WTC11 (cell line): ENCODE measurements around the gene RAC3. TPM values are rescaled to one million over a fixed set of nuclear protein-coding genes. Genes with fewer than 3 reads are reported as not detected.
A peak's percentile ranks its signal among the peaks of the same experiment; 100 is the strongest.

Experiments used
- ATAC-seq: fragments of 200-7000 bp; cut with Tn5 transposase; 2 replicates; pipeline ENCODE4 v1.10.0; 2021; ENCODE audit warnings: mild to moderate bottlenecking, moderate library complexity
- CTCF ChIA-PET: fragments of 300-600 bp; sonication (Branson Sonifier 250); formaldehyde crosslinking; loops from one replicate; lab custom pipeline; 2021; ENCODE audit warnings: antibody characterized with exemption; lab: Charles Lee
- POLR2A ChIA-PET: fragments of 350-600 bp; sonication (Branson Sonifier 250); formaldehyde crosslinking; loops from one replicate; lab custom pipeline; 2021; ENCODE audit warnings: antibody characterized with exemption; lab: Charles Lee
- DNase-seq: peaks from one replicate; pipeline ENCODE4 v3.0.0; 2021; ENCODE audit warnings: low spot score
- H3K27ac Mint-ChIP-seq: 2 replicates; pipeline ENCODE4 v1.8.0; 2021; ENCODE audit warnings: mixed read lengths
- H3K27me3 Mint-ChIP-seq: 2 replicates; pipeline ENCODE4 v1.8.0; 2021; ENCODE audit warnings: low read depth, mild to moderate bottlenecking, moderate library complexity, mixed read lengths
- H3K36me3 Mint-ChIP-seq: 2 replicates; pipeline ENCODE4 v1.8.0; 2021; ENCODE audit warnings: mixed read lengths
- H3K4me1 Mint-ChIP-seq: 2 replicates; pipeline ENCODE4 v1.8.0; 2022; ENCODE audit warnings: mixed read lengths
- H3K4me3 Mint-ChIP-seq: 2 replicates; pipeline ENCODE4 v1.8.0; 2021; ENCODE audit warnings: mild to moderate bottlenecking, moderate library complexity, mixed read lengths
- H3K9me3 Mint-ChIP-seq: 2 replicates; pipeline ENCODE4 v1.8.0; 2021; ENCODE audit warnings: mixed read lengths
- ARID4B ChIP-seq: sonication (generic); formaldehyde crosslinking; IDR thresholded peaks from 2 replicates; pipeline ENCODE4 v1.8.0; 2023; ENCODE audit warnings: missing genetic modification reagents, mild to moderate bottlenecking, borderline replicate concordance
- ATF1 ChIP-seq: sonication (generic); formaldehyde crosslinking; IDR thresholded peaks from 2 replicates; pipeline ENCODE4 v1.8.1; 2023; ENCODE audit warnings: mild to moderate bottlenecking, moderate library complexity, missing genetic modification reagents
- ATF2 ChIP-seq: sonication (generic); formaldehyde crosslinking; IDR thresholded peaks from 2 replicates; pipeline ENCODE4 v1.8.1; 2022; ENCODE audit warnings: low read depth, missing genetic modification reagents, borderline replicate concordance
- CREB1 ChIP-seq: sonication (generic); formaldehyde crosslinking; IDR thresholded peaks from 2 replicates; pipeline ENCODE4 v1.8.0; 2023; ENCODE audit warnings: mild to moderate bottlenecking, missing genetic modification reagents
- E2F1 ChIP-seq: sonication (generic); formaldehyde crosslinking; IDR thresholded peaks from 2 replicates; pipeline ENCODE4 v1.8.0; 2022; ENCODE audit warnings: mild to moderate bottlenecking, missing genetic modification reagents
- ETV6 ChIP-seq: sonication (generic); formaldehyde crosslinking; IDR thresholded peaks from 2 replicates; pipeline ENCODE4 v1.8.1; 2022; ENCODE audit warnings: mild to moderate bottlenecking, missing genetic modification reagents
- GABPB1 ChIP-seq: sonication (generic); formaldehyde crosslinking; IDR thresholded peaks from 2 replicates; pipeline ENCODE4 v1.8.1; 2023; ENCODE audit warnings: mild to moderate bottlenecking, missing genetic modification reagents
- MAX ChIP-seq: sonication (generic); formaldehyde crosslinking; IDR thresholded peaks from 2 replicates; pipeline ENCODE4 v1.8.0; 2022; ENCODE audit warnings: mild to moderate bottlenecking, missing genetic modification reagents
- MXD4 ChIP-seq: fragments of 250-450 bp; sonication (Bioruptor Pico); IDR thresholded peaks from 2 replicates; pipeline ENCODE4 v1.8.0; 2021; ENCODE audit warnings: mild to moderate bottlenecking, moderate library complexity, borderline replicate concordance
- MYBL2 ChIP-seq: sonication (generic); formaldehyde crosslinking; IDR thresholded peaks from 2 replicates; pipeline ENCODE4 v1.8.1; 2023; ENCODE audit warnings: mild to moderate bottlenecking, moderate library complexity, missing genetic modification reagents
- NFE2L1 ChIP-seq: sonication (generic); formaldehyde crosslinking; IDR thresholded peaks from 2 replicates; pipeline ENCODE4 v1.8.1; 2023; ENCODE audit warnings: missing genetic modification reagents
- SOX15 ChIP-seq: fragments of 250-450 bp; sonication (Bioruptor Pico); IDR thresholded peaks from 2 replicates; pipeline ENCODE4 v1.9.0; 2021; ENCODE audit warnings: mild to moderate bottlenecking
- STAT6 ChIP-seq: sonication (generic); formaldehyde crosslinking; conservative IDR thresholded peaks from 2 replicates; pipeline ENCODE4 v1.8.1; 2023; ENCODE audit warnings: mild to moderate bottlenecking, low read depth, missing genetic modification reagents, moderate library complexity
- ZNF219 ChIP-seq: sonication (generic); formaldehyde crosslinking; IDR thresholded peaks from 2 replicates; pipeline ENCODE4 v1.8.0; 2023; ENCODE audit warnings: missing genetic modification reagents, mild to moderate bottlenecking, borderline replicate concordance
- total RNA-seq: library from RNA; stranded (reverse); gene quantifications from 3 replicates; pipeline ENCODE4 v1.2.3, GENCODE V29; 2021
- TF ChIP-seq, protein P1 (sequence below): sonication (generic); formaldehyde crosslinking; IDR thresholded peaks from 2 replicates; pipeline ENCODE4 v1.8.1; 2022; ENCODE audit warnings: mild to moderate bottlenecking, moderate library complexity, missing genetic modification reagents
- TF ChIP-seq, protein P2 (sequence below): fragments of 250-450 bp; sonication (Bioruptor Pico); IDR thresholded peaks from 2 replicates; pipeline ENCODE4 v1.9.0; 2021; ENCODE audit warnings: moderate library complexity, mild to moderate bottlenecking, inconsistent platforms, borderline replicate concordance
- TF ChIP-seq, protein P3 (sequence below): sonication (generic); formaldehyde crosslinking; IDR thresholded peaks from 2 replicates; pipeline ENCODE4 v1.8.0; 2023; ENCODE audit warnings: missing genetic modification reagents
- TF ChIP-seq, protein P4 (sequence below): sonication (generic); formaldehyde crosslinking; IDR thresholded peaks from 2 replicates; pipeline ENCODE4 v1.8.1; 2023; ENCODE audit warnings: mild to moderate bottlenecking, missing genetic modification reagents

RAC3 gene
- total RNA-seq, 1 experiment from 2014 or later: 163 TPM

DNA sequence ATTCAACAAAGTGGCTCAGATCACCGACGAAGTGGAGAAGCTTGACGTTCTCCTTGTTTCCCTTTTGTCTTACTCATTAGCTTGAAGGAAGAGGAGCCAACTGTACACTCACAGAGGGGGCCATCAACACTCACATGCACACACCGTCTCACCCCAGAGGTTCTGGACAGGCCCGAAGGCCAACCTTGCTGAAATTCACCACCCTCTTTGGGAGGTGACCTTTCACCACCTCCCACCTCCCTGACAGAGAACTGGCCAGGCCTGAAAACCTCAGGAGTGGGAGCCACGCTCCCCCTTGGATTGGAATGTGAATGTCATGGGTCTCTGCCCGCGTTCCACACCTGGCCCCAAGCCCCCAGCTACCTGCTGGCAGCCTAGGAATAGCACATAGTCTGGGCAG, 4.0 kb downstream of the RAC3 start:
- Mint-ChIP-seq H3K36me3 (0 out of 2 replicates have a peak, but pooled peaks cover 6% of the 10 kb centered on the region), H3K9me3 (no peaks in the 10 kb centered on the region), H3K4me1 (peaks cover 22% of the 10 kb centered on the region), H3K27me3 (peaks cover 10% of the 10 kb centered on the region), H3K27ac (0 out of 2 replicates have a peak overlapping the region, but pooled peaks have one; percentile 4), H3K4me3 (peak overlapping the region; percentile 75)
- ChIA-PET CTCF (interaction anchor here (1.1 to 1.4 kb wide), 3 partner anchors 13 to 41 kb away, joined by 3 to 6 read pairs (median 5); partner anchors contain the start of genes CENPX and LRRC45), POLR2A (interaction anchor here (0.6 kb wide), 1 partner anchor 389 kb away, joined by 6 read pairs; no protein-coding TSS in a partner anchor)
- no peak for ATAC-seq
- TF ChIP-seq, protein P1, sequence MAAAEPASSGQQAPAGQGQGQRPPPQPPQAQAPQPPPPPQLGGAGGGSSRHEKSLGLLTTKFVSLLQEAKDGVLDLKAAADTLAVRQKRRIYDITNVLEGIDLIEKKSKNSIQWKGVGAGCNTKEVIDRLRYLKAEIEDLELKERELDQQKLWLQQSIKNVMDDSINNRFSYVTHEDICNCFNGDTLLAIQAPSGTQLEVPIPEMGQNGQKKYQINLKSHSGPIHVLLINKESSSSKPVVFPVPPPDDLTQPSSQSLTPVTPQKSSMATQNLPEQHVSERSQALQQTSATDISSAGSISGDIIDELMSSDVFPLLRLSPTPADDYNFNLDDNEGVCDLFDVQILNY (CRISPR knock-in tag): no peak
- TF ChIP-seq SOX15 (no peak), NFE2L1 (no peak), MXD4 (CRISPR knock-in tag) (no peak), MYBL2 (CRISPR knock-in tag) (no peak), ARID4B (CRISPR knock-in tag) (no peak), STAT6 (CRISPR knock-in tag) (no peak), MAX (CRISPR knock-in tag) (no peak), E2F1 (CRISPR knock-in tag) (no peak), ATF2 (CRISPR knock-in tag) (no peak), CREB1 (CRISPR knock-in tag) (no peak), ETV6 (CRISPR knock-in tag) (no peak)
- DNase-seq: no peak

DNA sequence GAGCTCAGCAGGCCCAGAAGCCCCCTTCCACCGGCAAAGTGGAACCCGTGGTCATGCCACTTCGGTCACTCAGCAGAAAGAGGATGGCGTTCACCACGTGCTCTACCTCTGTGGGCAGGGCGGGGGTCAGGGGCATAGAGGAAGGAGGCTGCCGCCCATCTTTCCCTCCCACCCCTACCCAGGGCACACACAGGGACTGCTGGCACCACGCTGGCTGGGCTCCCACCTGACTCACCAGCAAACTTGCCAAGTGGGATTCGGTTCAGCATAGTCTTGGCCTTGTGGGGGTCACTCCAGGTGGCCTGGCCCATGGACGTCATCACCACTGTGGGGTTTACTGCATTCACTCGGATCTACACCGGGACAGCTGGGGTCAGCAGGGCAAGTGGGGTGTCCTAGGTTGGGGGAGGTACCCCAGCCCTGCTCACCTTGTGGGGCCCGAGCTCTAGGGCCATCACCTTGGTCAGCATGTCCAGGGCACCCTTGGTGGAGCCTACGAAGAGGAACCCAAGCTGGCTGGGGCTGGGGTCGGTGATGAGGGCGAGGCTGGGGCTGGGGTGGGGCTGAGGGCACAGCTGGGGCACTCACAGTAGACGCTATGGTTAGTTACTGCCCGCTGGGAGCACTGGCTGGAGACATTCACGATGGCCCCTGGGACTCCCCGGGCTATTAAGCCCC, 4.6 kb downstream of the RAC3 start:
- ChIA-PET POLR2A (no interaction called here), CTCF (interaction anchor here (1.0 to 1.4 kb wide), 3 partner anchors 13 to 118 kb away, joined by 3 to 5 read pairs (median 3); partner anchors contain the start of genes CENPX and LRRC45)
- peaks cover 10% of the 10 kb centered on the region for H3K27me3 Mint-ChIP-seq
- H3K27ac Mint-ChIP-seq: no peak overlapping the region
- H3K4me1 Mint-ChIP-seq: peaks cover 25% of the 10 kb centered on the region
- H3K4me3 Mint-ChIP-seq: peak overlapping the region; percentile 75
- 0 out of 2 replicates have a peak, but pooled peaks cover 6% of the 10 kb centered on the region for H3K36me3 Mint-ChIP-seq
- DNase-seq (no peak), ATAC-seq (no peak)
- no peaks in the 10 kb centered on the region for H3K9me3 Mint-ChIP-seq
- TF ChIP-seq, protein P2, sequence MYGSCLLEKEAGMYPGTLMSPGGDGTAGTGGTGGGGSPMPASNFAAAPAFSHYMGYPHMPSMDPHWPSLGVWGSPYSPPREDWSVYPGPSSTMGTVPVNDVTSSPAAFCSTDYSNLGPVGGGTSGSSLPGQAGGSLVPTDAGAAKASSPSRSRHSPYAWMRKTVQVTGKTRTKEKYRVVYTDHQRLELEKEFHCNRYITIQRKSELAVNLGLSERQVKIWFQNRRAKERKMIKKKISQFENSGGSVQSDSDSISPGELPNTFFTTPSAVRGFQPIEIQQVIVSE (CRISPR knock-in tag): no peak
- TF ChIP-seq GABPB1 (CRISPR knock-in tag) (no peak), ATF1 (CRISPR knock-in tag) (no peak), ZNF219 (CRISPR knock-in tag) (no peak)
- TF ChIP-seq, protein P3, sequence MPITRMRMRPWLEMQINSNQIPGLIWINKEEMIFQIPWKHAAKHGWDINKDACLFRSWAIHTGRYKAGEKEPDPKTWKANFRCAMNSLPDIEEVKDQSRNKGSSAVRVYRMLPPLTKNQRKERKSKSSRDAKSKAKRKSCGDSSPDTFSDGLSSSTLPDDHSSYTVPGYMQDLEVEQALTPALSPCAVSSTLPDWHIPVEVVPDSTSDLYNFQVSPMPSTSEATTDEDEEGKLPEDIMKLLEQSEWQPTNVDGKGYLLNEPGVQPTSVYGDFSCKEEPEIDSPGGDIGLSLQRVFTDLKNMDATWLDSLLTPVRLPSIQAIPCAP (CRISPR knock-in tag): no peak
- TF ChIP-seq, protein P4, sequence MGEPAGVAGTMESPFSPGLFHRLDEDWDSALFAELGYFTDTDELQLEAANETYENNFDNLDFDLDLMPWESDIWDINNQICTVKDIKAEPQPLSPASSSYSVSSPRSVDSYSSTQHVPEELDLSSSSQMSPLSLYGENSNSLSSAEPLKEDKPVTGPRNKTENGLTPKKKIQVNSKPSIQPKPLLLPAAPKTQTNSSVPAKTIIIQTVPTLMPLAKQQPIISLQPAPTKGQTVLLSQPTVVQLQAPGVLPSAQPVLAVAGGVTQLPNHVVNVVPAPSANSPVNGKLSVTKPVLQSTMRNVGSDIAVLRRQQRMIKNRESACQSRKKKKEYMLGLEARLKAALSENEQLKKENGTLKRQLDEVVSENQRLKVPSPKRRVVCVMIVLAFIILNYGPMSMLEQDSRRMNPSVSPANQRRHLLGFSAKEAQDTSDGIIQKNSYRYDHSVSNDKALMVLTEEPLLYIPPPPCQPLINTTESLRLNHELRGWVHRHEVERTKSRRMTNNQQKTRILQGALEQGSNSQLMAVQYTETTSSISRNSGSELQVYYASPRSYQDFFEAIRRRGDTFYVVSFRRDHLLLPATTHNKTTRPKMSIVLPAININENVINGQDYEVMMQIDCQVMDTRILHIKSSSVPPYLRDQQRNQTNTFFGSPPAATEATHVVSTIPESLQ (CRISPR knock-in tag): no peak
